Activated B cell treated with CpG ODN at 0.5 μM for 24 hours (primary cell): ENCODE data around the gene STARD6. TPM values are rescaled to one million over a fixed set of nuclear protein-coding genes. Genes with fewer than 3 reads are reported as not detected.

Experiments used
- ATAC-seq: fragments of 200-7000 bp; cut with Tn5 transposase; one replicate; pipeline ENCODE4 v1.10.0; 2021; ENCODE audit warnings: low read depth, mild to moderate bottlenecking, moderate library complexity
- CTCF ChIA-PET: fragments of 350-600 bp; sonication (Branson Sonifier 250); formaldehyde crosslinking; loops from one replicate; lab custom pipeline; 2021; ENCODE audit warnings: antibody characterized with exemption; lab: Charles Lee
- POLR2A ChIA-PET: fragments of 350-600 bp; sonication (Branson Sonifier 250); formaldehyde crosslinking; loops from one replicate; lab custom pipeline; 2021; ENCODE audit warnings: antibody characterized with exemption; lab: Charles Lee
- DNase-seq: peaks from one replicate; pipeline ENCODE4 v3.0.0; 2022
- H3K27ac Mint-ChIP-seq: one replicate; pipeline ENCODE4 v1.8.0; 2020; ENCODE audit warnings: mixed read lengths
- H3K27me3 Mint-ChIP-seq: one replicate; pipeline ENCODE4 v1.8.0; 2021; ENCODE audit warnings: mixed read lengths
- H3K36me3 Mint-ChIP-seq: one replicate; pipeline ENCODE4 v1.8.0; 2021; ENCODE audit warnings: low read depth, mixed read lengths
- H3K4me1 Mint-ChIP-seq: one replicate; pipeline ENCODE4 v1.8.0; 2021; ENCODE audit warnings: mixed read lengths
- H3K4me3 Mint-ChIP-seq: one replicate; pipeline ENCODE4 v1.8.0; 2020; ENCODE audit warnings: mild to moderate bottlenecking, mixed read lengths
- H3K9me3 Mint-ChIP-seq: one replicate; pipeline ENCODE4 v1.8.0; 2020; ENCODE audit warnings: mixed read lengths
- CTCF ChIP-seq: fragments of 200-600 bp; IDR thresholded peaks from one replicate; pipeline ENCODE4 v1.8.0; 2022; ENCODE audit warnings: antibody characterized with exemption, mild to moderate bottlenecking
- intact Hi-C: fragments of 100-400 bp; cut with micrococcal nuclease; formaldehyde crosslinking; loops from one replicate; pipeline ENCODE4 v1.15.1; 2024
- total RNA-seq: library from RNA; stranded (reverse); gene quantifications from 2 replicates; pipeline ENCODE4 v1.2.3, GENCODE V29; 2022

The STARD6 gene
- total RNA-seq, 1 donor from 2014 or later = not detected

- H3K4me1 Mint-ChIP-seq = no peaks in the 10 kb centered on the region
- no peak for TF ChIP-seq CTCF
- H3K36me3 Mint-ChIP-seq = no peaks in the 10 kb centered on the region
- intact Hi-C loops = no loop called here
- DNase-seq = no peak
- H3K27me3 Mint-ChIP-seq = no peaks in the 10 kb centered on the region
- H3K9me3 Mint-ChIP-seq = no peaks in the 10 kb centered on the region
- POLR2A ChIA-PET = no interaction called here
- CTCF ChIA-PET = no interaction called here
- ATAC-seq = no peak
- H3K27ac Mint-ChIP-seq = no peak overlapping the region
- no peak overlapping the region for H3K4me3 Mint-ChIP-seq
Measured at GRCh38 chr18:54386043-54386442, 28.4 kb upstream of the STARD6 start.

- ChIA-PET CTCF (interaction anchor here (0.8 kb wide), 1 partner anchor 10 kb away, joined by 3 read pairs; no protein-coding TSS in a partner anchor), POLR2A (no interaction called here)
- H3K4me3 Mint-ChIP-seq = no peak overlapping the region
- no peaks in the 10 kb centered on the region for H3K4me1 Mint-ChIP-seq
- H3K27me3 Mint-ChIP-seq = no peaks in the 10 kb centered on the region
- no peaks in the 10 kb centered on the region for H3K36me3 Mint-ChIP-seq
- intact Hi-C loops = no loop called here
- ATAC-seq = no peak
- no peak overlapping the region for H3K27ac Mint-ChIP-seq
- no peak for DNase-seq
- H3K9me3 Mint-ChIP-seq = no peaks in the 10 kb centered on the region
- no peak for TF ChIP-seq CTCF
Measured at GRCh38 chr18:54382733-54383252, 25.1 kb upstream of the STARD6 start.

- ATAC-seq = no peak
- intact Hi-C loops = no loop called here
- no peaks in the 10 kb centered on the region for H3K36me3 Mint-ChIP-seq
- ChIA-PET CTCF (interaction anchor here (0.8 kb wide), 1 partner anchor 10 kb away, joined by 3 read pairs; no protein-coding TSS in a partner anchor), POLR2A (no interaction called here)
- H3K4me3 Mint-ChIP-seq = no peak overlapping the region
- DNase-seq = no peak
- no peaks in the 10 kb centered on the region for H3K4me1 Mint-ChIP-seq
- H3K27me3 Mint-ChIP-seq = no peaks in the 10 kb centered on the region
- H3K27ac Mint-ChIP-seq = no peak overlapping the region
- TF ChIP-seq CTCF = no peak
- H3K9me3 Mint-ChIP-seq = no peaks in the 10 kb centered on the region
Measured at GRCh38 chr18:54382076-54382475, 24.4 kb upstream of the STARD6 start.

DNA sequence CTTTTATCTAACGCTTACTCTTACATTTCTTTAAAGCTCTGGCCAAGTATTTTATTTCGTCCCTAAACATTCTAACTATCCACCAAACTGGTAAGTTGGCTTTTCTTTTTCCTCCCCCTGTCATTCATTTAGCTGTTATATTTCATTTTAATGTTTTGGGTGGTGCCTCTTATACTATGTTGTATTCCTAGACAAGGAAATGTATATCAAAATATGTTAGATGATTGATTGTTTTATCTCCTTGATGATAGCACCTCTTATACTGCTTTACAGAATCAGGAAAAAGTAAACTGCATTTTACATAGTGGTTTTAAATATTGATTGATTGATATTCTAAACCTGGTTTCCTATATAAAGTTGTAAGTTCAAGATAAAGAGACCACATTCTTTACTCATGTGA, 24.0 kb upstream of the STARD6 start:
- Mint-ChIP-seq H3K9me3 (no peaks in the 10 kb centered on the region), H3K27me3 (no peaks in the 10 kb centered on the region), H3K4me3 (no peak overlapping the region), H3K36me3 (no peaks in the 10 kb centered on the region), H3K27ac (no peak overlapping the region), H3K4me1 (no peaks in the 10 kb centered on the region)
- TF ChIP-seq CTCF = no peak
- no peak for DNase-seq
- ChIA-PET POLR2A (no interaction called here), CTCF (no interaction called here)
- intact Hi-C loops = no loop called here
- ATAC-seq = no peak

GRCh38 chr18:54378057-54378456, 20.4 kb upstream of the STARD6 start:
- ATAC-seq = no peak
- no peaks in the 10 kb centered on the region for H3K4me1 Mint-ChIP-seq
- no peak overlapping the region for H3K27ac Mint-ChIP-seq
- POLR2A ChIA-PET = no interaction called here
- no peaks in the 10 kb centered on the region for H3K27me3 Mint-ChIP-seq
- CTCF ChIA-PET = no interaction called here
- no peak for TF ChIP-seq CTCF
- no peak for DNase-seq
- H3K9me3 Mint-ChIP-seq = no peaks in the 10 kb centered on the region
- no peak overlapping the region for H3K4me3 Mint-ChIP-seq
- H3K36me3 Mint-ChIP-seq = no peaks in the 10 kb centered on the region
- intact Hi-C loops = no loop called here
